ENCODE data around the gene DGAT2. TPM values are rescaled to one million over a fixed set of nuclear protein-coding genes. Genes with fewer than 3 reads are reported as not detected.

The DGAT2 gene
- total and polyA plus RNA-seq, 2 donors from 2014 or later = 1.4 to 7.0 TPM

- no peaks in the 10 kb centered on the region for H3K27me3 ChIP-seq (ENCODE audit: control insufficient read depth, insufficient read depth, low read length)
- no peaks in the 10 kb centered on the region for H3K36me3 ChIP-seq (ENCODE audit: control insufficient read depth in 2 of 3, insufficient read depth in 3 of 3, low read length in 3 of 3)
- no peak overlapping the region for H3K27ac ChIP-seq (ENCODE audit: low read depth in 2 of 2, low read length in 2 of 2)
- DNase-seq = no peak
- no peak for FAIRE-seq
- peaks cover 0 to 7% (median 6%) of the 10 kb centered on the region in 3 donors for H3K4me1 ChIP-seq (ENCODE audit: control insufficient read depth in 2 of 3, insufficient read depth in 2 of 3, low read depth in 1 of 3, low read length in 3 of 3)
- intact Hi-C loops (cut with DNase I) = no loop called here
- TF ChIP-seq, protein P1, sequence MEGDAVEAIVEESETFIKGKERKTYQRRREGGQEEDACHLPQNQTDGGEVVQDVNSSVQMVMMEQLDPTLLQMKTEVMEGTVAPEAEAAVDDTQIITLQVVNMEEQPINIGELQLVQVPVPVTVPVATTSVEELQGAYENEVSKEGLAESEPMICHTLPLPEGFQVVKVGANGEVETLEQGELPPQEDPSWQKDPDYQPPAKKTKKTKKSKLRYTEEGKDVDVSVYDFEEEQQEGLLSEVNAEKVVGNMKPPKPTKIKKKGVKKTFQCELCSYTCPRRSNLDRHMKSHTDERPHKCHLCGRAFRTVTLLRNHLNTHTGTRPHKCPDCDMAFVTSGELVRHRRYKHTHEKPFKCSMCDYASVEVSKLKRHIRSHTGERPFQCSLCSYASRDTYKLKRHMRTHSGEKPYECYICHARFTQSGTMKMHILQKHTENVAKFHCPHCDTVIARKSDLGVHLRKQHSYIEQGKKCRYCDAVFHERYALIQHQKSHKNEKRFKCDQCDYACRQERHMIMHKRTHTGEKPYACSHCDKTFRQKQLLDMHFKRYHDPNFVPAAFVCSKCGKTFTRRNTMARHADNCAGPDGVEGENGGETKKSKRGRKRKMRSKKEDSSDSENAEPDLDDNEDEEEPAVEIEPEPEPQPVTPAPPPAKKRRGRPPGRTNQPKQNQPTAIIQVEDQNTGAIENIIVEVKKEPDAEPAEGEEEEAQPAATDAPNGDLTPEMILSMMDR (IDR thresholded peaks at IDR 0.05; ENCODE audit: borderline replicate concordance, extremely low read depth, insufficient read depth) = no peak
- no peak overlapping the region for H3K9ac ChIP-seq (ENCODE audit: low read length in 3 of 3)
- H3K9me3 ChIP-seq (ENCODE audit: control insufficient read depth in 2 of 3, insufficient read depth in 1 of 3, low read length in 3 of 3) = no peaks in the 10 kb centered on the region
- H3K4me3 ChIP-seq (ENCODE audit: low read length in 3 of 3) = no peak overlapping the region
Observed at GRCh38 chr11:75823946-75824345, 55.4 kb downstream of the DGAT2 start.

- Histone ChIP-seq H3K9ac (ENCODE audit: low read length in 3 of 3) (peak overlapping the region in 1 of 3 donors; percentile 20), H3K9me3 (ENCODE audit: control insufficient read depth in 2 of 3, insufficient read depth in 1 of 3, low read length in 3 of 3) (no peaks in the 10 kb centered on the region), H3K4me1 (ENCODE audit: control insufficient read depth in 2 of 3, insufficient read depth in 2 of 3, low read depth in 1 of 3, low read length in 3 of 3) (peaks cover 0 to 9% (median 6%) of the 10 kb centered on the region in 3 donors), H3K27me3 (ENCODE audit: control insufficient read depth, insufficient read depth, low read length) (no peaks in the 10 kb centered on the region), H3K36me3 (ENCODE audit: control insufficient read depth in 2 of 3, insufficient read depth in 3 of 3, low read length in 3 of 3) (no peaks in the 10 kb centered on the region), H3K27ac (ENCODE audit: low read depth in 2 of 2, low read length in 2 of 2) (peak overlapping the region in 1 of 2 donors; percentile 71), H3K4me3 (ENCODE audit: low read length in 3 of 3) (peak overlapping the region in 1 of 3 donors; percentile 19)
- DNase-seq (peak in 2 of 5 donors; percentile 58 to 81), FAIRE-seq (no peak)
- intact Hi-C loops (cut with DNase I) = no loop called here
- TF ChIP-seq, protein P1 (IDR thresholded peaks at IDR 0.05; ENCODE audit: borderline replicate concordance, extremely low read depth, insufficient read depth) = no peak
Observed at GRCh38 chr11:75826461-75827230, 58.1 kb downstream of the DGAT2 start.

- Histone ChIP-seq H3K36me3 (ENCODE audit: control insufficient read depth in 2 of 3, insufficient read depth in 3 of 3, low read length in 3 of 3) (no peaks in the 10 kb centered on the region), H3K9me3 (ENCODE audit: control insufficient read depth in 2 of 3, insufficient read depth in 1 of 3, low read length in 3 of 3) (no peaks in the 10 kb centered on the region), H3K4me3 (ENCODE audit: low read length in 3 of 3) (no peak overlapping the region), H3K9ac (ENCODE audit: low read length in 3 of 3) (no peak overlapping the region), H3K27me3 (ENCODE audit: control insufficient read depth, insufficient read depth, low read length) (no peaks in the 10 kb centered on the region), H3K27ac (ENCODE audit: low read depth in 2 of 2, low read length in 2 of 2) (peak overlapping the region in 1 of 2 donors; percentile 10), H3K4me1 (ENCODE audit: control insufficient read depth in 2 of 3, insufficient read depth in 2 of 3, low read depth in 1 of 3, low read length in 3 of 3) (peaks cover 0 to 11% (median 9%) of the 10 kb centered on the region in 3 donors)
- FAIRE-seq = no peak
- intact Hi-C loops (cut with DNase I) = no loop called here
- TF ChIP-seq, protein P1 (IDR thresholded peaks at IDR 0.05; ENCODE audit: borderline replicate concordance, extremely low read depth, insufficient read depth) = no peak
- DNase-seq = no peak
Observed at GRCh38 chr11:75827562-75827961, 59.0 kb downstream of the DGAT2 start.

Measured in kidney (tissue), 14 donors.